Cardiac muscle cell (in vitro differentiated cells and primary cell): ENCODE data around the gene ARHGEF3. TPM values are rescaled to one million over a fixed set of nuclear protein-coding genes. Genes with fewer than 3 reads are reported as not detected.

Source experiments
- DNase-seq, 2 donors: peaks; one replicate each; pipeline versions ENCODE4 v3.0.0 to v3.0.0-alpha.2; 2010 to 2017; ENCODE audit warnings: low read depth in 1 of 2, low spot score in 1 of 2
- H3K27ac ChIP-seq: fragments of 200-600 bp; sonication (generic); 2 replicates; pipeline ENCODE4 v1.5.1; 2016
- H3K27me3 ChIP-seq: fragments of 200-600 bp; sonication (generic); 2 replicates; pipeline ENCODE4 v1.6.0; 2016; ENCODE audit warnings: control low read depth
- H3K36me3 ChIP-seq: fragments of 200-600 bp; sonication (generic); 2 replicates; pipeline ENCODE4 v1.5.1; 2016; ENCODE audit warnings: control low read depth
- H3K4me1 ChIP-seq: fragments of 200-600 bp; sonication (generic); 2 replicates; pipeline ENCODE4 v1.8.1; 2017; ENCODE audit warnings: low read depth, mild to moderate bottlenecking, mixed run types
- H3K4me3 ChIP-seq: fragments of 200-600 bp; sonication (generic); 2 replicates; pipeline ENCODE4 v1.5.1; 2016; ENCODE audit warnings: mild to moderate bottlenecking
- H3K9me3 ChIP-seq: fragments of 200-600 bp; sonication (generic); 2 replicates; pipeline ENCODE4 v1.5.1; 2017; ENCODE audit warnings: low read depth, mild to moderate bottlenecking, control low read depth
- CTCF ChIP-seq: IDR thresholded peaks from 2 replicates; pipeline ENCODE4 v1.5.1; 2012; ENCODE audit warnings: low read depth, mild to moderate bottlenecking, low read length
- polyA plus RNA-seq: library from polyadenylated mRNA; unstranded; fragments of >200 nt; fragmentation: Nextera tagmentation; extraction: Ambion mirVana; gene quantifications from 2 replicates; pipeline ENCODE4 v1.2.1, GENCODE V29; 2016
- total RNA-seq: library from RNA; depleted of rRNA; stranded (reverse); fragments of >200 nt; gene quantifications from 2 replicates; pipeline ENCODE4 v1.2.3, GENCODE V29; 2016

Gene ARHGEF3
- total and polyA plus RNA-seq, 2 experiments from 2014 or later, result 9.3 to 12.8 TPM

GRCh38 chr3:56812754-56813652 lies 11.3 kb upstream of the ARHGEF3 start:
- Histone ChIP-seq H3K4me1 (no peaks in the 10 kb centered on the region), H3K9me3 (no peaks in the 10 kb centered on the region), H3K27ac (no peak overlapping the region), H3K4me3 (no peak overlapping the region), H3K36me3 (no peaks in the 10 kb centered on the region), H3K27me3 (no peaks in the 10 kb centered on the region)
- peak in 1 of 2 donors; percentile 58 for DNase-seq
- no peak for TF ChIP-seq CTCF

- no peaks in the 10 kb centered on the region for H3K27me3 ChIP-seq
- no peak for DNase-seq
- H3K36me3 ChIP-seq, result no peaks in the 10 kb centered on the region
- H3K4me1 ChIP-seq, result no peaks in the 10 kb centered on the region
- no peak for TF ChIP-seq CTCF
- H3K27ac ChIP-seq, result no peak overlapping the region
- no peaks in the 10 kb centered on the region for H3K9me3 ChIP-seq
- no peak overlapping the region for H3K4me3 ChIP-seq
These were observed 9.9 kb upstream of the ARHGEF3 start for GRCh38 chr3:56811546-56812202.

DNA sequence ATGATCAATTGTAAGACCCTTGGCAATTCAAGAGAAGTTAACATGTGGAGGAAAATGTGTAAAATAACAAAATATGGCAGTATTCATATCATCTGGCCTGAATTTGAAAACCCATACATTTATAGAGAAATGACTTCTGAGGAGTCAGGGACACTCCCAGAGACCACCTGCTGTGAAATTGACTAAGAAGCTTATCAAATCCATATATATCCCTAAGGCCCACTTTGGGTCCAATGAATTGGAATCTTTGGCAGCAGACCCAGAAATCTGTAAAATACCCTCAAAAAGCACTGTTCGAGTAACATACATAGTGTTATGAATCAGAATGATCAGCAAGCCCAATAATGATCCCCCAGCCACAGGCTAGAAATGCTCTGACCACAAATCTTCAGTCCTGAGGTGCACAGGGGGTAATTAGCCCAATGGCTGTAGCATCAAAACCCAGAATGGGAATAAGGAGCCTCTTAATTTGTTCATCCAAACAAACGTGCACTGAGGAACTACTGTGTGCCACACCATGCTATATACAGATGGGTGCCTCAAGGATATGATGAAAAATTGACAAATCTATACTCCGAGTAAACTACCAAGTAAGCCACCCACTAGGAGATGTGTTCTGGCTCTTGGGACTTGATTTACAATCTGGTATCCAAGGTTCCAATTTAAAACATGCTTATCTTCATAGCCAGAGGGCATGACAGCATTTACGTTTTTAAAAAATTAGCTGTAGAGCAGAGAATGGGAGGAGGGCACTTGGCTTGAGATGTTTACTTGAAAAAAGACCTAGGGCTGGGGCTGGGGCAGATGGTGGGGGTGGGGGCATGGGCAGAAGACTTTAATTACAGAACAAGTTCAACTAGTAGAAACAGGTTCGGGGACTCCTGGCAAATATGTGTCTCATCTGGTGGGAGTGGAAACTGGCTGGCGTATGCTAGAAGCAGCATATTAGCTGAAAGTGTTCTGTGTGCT lies 9.1 kb upstream of the ARHGEF3 start:
- TF ChIP-seq CTCF, result no peak
- H3K9me3 ChIP-seq, result no peaks in the 10 kb centered on the region
- no peak for DNase-seq

GRCh38 chr3:56806407-56806806 lies 4.7 kb upstream of the ARHGEF3 start:
- no peak overlapping the region for H3K4me3 ChIP-seq
- H3K27ac ChIP-seq, result no peak overlapping the region
- no peaks in the 10 kb centered on the region for H3K36me3 ChIP-seq

More for the DNA sequence above, 9.1 kb upstream of the ARHGEF3 start:
- H3K27me3 ChIP-seq, result no peaks in the 10 kb centered on the region
- H3K27ac ChIP-seq, result no peak overlapping the region
- H3K4me1 ChIP-seq, result no peaks in the 10 kb centered on the region
- H3K4me3 ChIP-seq, result no peak overlapping the region
- no peaks in the 10 kb centered on the region for H3K36me3 ChIP-seq

More at GRCh38 chr3:56806407-56806806, 4.7 kb upstream of the ARHGEF3 start:
- no peaks in the 10 kb centered on the region for H3K27me3 ChIP-seq
- no peak for DNase-seq
- H3K9me3 ChIP-seq, result no peaks in the 10 kb centered on the region
- no peaks in the 10 kb centered on the region for H3K4me1 ChIP-seq
- TF ChIP-seq CTCF, result no peak
